Measurements from ENCODE around the gene UGT1A8.
"Not testable (repeated sequence)": the region's sequence is repeated elsewhere in the genome, so short reads cannot be mapped to it uniquely, and the experiment has no call there.

- TF ChIP-seq, protein P1, sequence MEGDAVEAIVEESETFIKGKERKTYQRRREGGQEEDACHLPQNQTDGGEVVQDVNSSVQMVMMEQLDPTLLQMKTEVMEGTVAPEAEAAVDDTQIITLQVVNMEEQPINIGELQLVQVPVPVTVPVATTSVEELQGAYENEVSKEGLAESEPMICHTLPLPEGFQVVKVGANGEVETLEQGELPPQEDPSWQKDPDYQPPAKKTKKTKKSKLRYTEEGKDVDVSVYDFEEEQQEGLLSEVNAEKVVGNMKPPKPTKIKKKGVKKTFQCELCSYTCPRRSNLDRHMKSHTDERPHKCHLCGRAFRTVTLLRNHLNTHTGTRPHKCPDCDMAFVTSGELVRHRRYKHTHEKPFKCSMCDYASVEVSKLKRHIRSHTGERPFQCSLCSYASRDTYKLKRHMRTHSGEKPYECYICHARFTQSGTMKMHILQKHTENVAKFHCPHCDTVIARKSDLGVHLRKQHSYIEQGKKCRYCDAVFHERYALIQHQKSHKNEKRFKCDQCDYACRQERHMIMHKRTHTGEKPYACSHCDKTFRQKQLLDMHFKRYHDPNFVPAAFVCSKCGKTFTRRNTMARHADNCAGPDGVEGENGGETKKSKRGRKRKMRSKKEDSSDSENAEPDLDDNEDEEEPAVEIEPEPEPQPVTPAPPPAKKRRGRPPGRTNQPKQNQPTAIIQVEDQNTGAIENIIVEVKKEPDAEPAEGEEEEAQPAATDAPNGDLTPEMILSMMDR (conservative IDR thresholded peaks at IDR 0.05; ENCODE audit: low read length), result not testable (repeated sequence)
- TF ChIP-seq EZH2phosphoT487 (IDR thresholded peaks at IDR 0.05; ENCODE audit: borderline replicate concordance, low read depth, low read length), result not testable (repeated sequence)
Measured at GRCh38 chr2:233736868-233737653, 119.6 kb downstream of the UGT1A8 start.

All from OCI-LY7 (cell line).